ENCODE measurements around the gene TBX1. TPM values are rescaled to one million over a fixed set of nuclear protein-coding genes. Genes with fewer than 3 reads are reported as not detected.

TBX1 gene
- total RNA-seq, 4 donors from 2014 or later, result 1.4 to 2.5 (median 1.8) TPM

GRCh38 chr22:19734163-19734562 lies 26.4 kb upstream of the TBX1 start:
- Histone ChIP-seq H3K27me3 (peaks cover 0 to 46% (median 2%) of the 10 kb centered on the region in 4 donors), H3K4me3 (no peak overlapping the region), H3K9me3 (no peaks in the 10 kb centered on the region), H3K27ac (replicated peaks in 1 of 4) (no peak overlapping the region), H3K4me1 (peaks cover 0 to 13% (median 11%) of the 10 kb centered on the region in 4 donors), H3K36me3 (no peaks in the 10 kb centered on the region)
- intact Hi-C loops (cut with DNase I), result no loop called here
- TF ChIP-seq EP300 (IDR thresholded peaks at IDR 0.05) (no peak), POLR2A (IDR thresholded peaks at IDR 0.05; ENCODE audit: low read depth) (no peak), CTCF (IDR thresholded peaks at IDR 0.05) (no peak), POLR2AphosphoS5 (IDR thresholded peaks at IDR 0.05) (no peak)
- no peak for DNase-seq (ENCODE audit: extremely low spot score)
- WGBS, result 90% methylated on average over 5 of the region's 7 CpGs

GRCh38 chr22:19734837-19735382 lies 25.7 kb upstream of the TBX1 start:
- Histone ChIP-seq H3K9me3 (no peaks in the 10 kb centered on the region), H3K27ac (replicated peaks in 1 of 4) (no peak overlapping the region), H3K27me3 (peaks cover 0 to 54% (median 2%) of the 10 kb centered on the region in 4 donors), H3K4me1 (peaks cover 0 to 13% (median 11%) of the 10 kb centered on the region in 4 donors), H3K36me3 (no peaks in the 10 kb centered on the region), H3K4me3 (no peak overlapping the region)
- no CpG with 5 or more reads among the region's 5 CpGs for WGBS
- no peak for TF ChIP-seq EP300 (IDR thresholded peaks at IDR 0.05)
- TF ChIP-seq POLR2AphosphoS5 (IDR thresholded peaks at IDR 0.05), result no peak
- no peak for TF ChIP-seq POLR2A (IDR thresholded peaks at IDR 0.05; ENCODE audit: low read depth)
- no peak for TF ChIP-seq CTCF (IDR thresholded peaks at IDR 0.05)
- intact Hi-C loops (cut with DNase I), result no loop called here
- DNase-seq (ENCODE audit: extremely low spot score), result no peak

- TF ChIP-seq POLR2AphosphoS5 (IDR thresholded peaks at IDR 0.05) (no peak), POLR2A (IDR thresholded peaks at IDR 0.05; ENCODE audit: low read depth) (no peak), EP300 (IDR thresholded peaks at IDR 0.05) (no peak), CTCF (IDR thresholded peaks at IDR 0.05) (no peak)
- Histone ChIP-seq H3K36me3 (no peaks in the 10 kb centered on the region), H3K4me1 (peaks cover 0 to 4% (median 4%) of the 10 kb centered on the region in 4 donors), H3K4me3 (no peak overlapping the region), H3K27ac (replicated peaks in 1 of 4) (no peak overlapping the region), H3K9me3 (no peaks in the 10 kb centered on the region), H3K27me3 (peaks cover 0 to 53% (median 2%) of the 10 kb centered on the region in 4 donors)
- WGBS, result 91% methylated on average over 11 of the region's 21 CpGs
- intact Hi-C loops (cut with DNase I), result no loop called here
- no peak for DNase-seq (ENCODE audit: extremely low spot score)
Observed at GRCh38 chr22:19735665-19736510, 24.7 kb upstream of the TBX1 start.

- Histone ChIP-seq H3K9me3 (no peaks in the 10 kb centered on the region), H3K36me3 (no peaks in the 10 kb centered on the region), H3K4me3 (no peak overlapping the region), H3K4me1 (no peaks in the 10 kb centered on the region), H3K27me3 (peaks cover 0 to 44% (median 0%) of the 10 kb centered on the region in 4 donors), H3K27ac (replicated peaks in 1 of 4) (no peak overlapping the region)
- WGBS, result 85% methylated on average over 13 of the region's 17 CpGs
- DNase-seq (ENCODE audit: extremely low spot score), result no peak
- TF ChIP-seq POLR2A (IDR thresholded peaks at IDR 0.05; ENCODE audit: low read depth) (no peak), EP300 (IDR thresholded peaks at IDR 0.05) (no peak), POLR2AphosphoS5 (IDR thresholded peaks at IDR 0.05) (no peak), CTCF (IDR thresholded peaks at IDR 0.05) (no peak)
- intact Hi-C loops (cut with DNase I), result no loop called here
Observed at GRCh38 chr22:19737846-19738663, 22.5 kb upstream of the TBX1 start.
